ENCODE data around the gene TXNRD2.
A peak's percentile ranks its signal among the peaks of the same experiment; 100 is the strongest.

The TXNRD2 gene

GRCh38 chr22:19966908-19967750, 25.5 kb upstream of the TXNRD2 start:
- DNase-seq, result no peak

GRCh38 chr22:19965771-19966709, 24.4 kb upstream of the TXNRD2 start:
- DNase-seq, result no peak

- DNase-seq, result no peak
These were observed 23.2 kb upstream of the TXNRD2 start for GRCh38 chr22:19964701-19965386.

GRCh38 chr22:19963863-19964642, 22.4 kb upstream of the TXNRD2 start:
- DNase-seq, result no peak

GRCh38 chr22:19962909-19963806, 21.5 kb upstream of the TXNRD2 start:
- no peak for DNase-seq

- DNase-seq, result peak in 10 of 14 donors; percentile 35 to 74 (median 41)
These were observed 20.8 kb upstream of the TXNRD2 start for GRCh38 chr22:19962246-19962908.

GRCh38 chr22:19961868-19962245, 20.2 kb upstream of the TXNRD2 start:
- DNase-seq, result no peak

- DNase-seq, result no peak
These were observed 19.6 kb upstream of the TXNRD2 start for GRCh38 chr22:19961201-19961580.

- no peak for DNase-seq
These were observed 19.0 kb upstream of the TXNRD2 start for GRCh38 chr22:19960491-19961200.

- DNase-seq, result no peak
These were observed 18.2 kb upstream of the TXNRD2 start for GRCh38 chr22:19959587-19960490.

GRCh38 chr22:19959043-19959586, 17.5 kb upstream of the TXNRD2 start:
- no peak for DNase-seq

- DNase-seq, result no peak
These were observed 16.7 kb upstream of the TXNRD2 start for GRCh38 chr22:19958083-19959042.

GRCh38 chr22:19957445-19957844, 15.8 kb upstream of the TXNRD2 start:
- DNase-seq, result no peak

GRCh38 chr22:19955241-19956128, 13.9 kb upstream of the TXNRD2 start:
- peak in 1 of 14 donors; percentile 85 for DNase-seq

GRCh38 chr22:19951346-19951745, 9.7 kb upstream of the TXNRD2 start:
- peak in 1 of 14 donors; percentile 52 for DNase-seq
